Activated CD4-positive, alpha-beta T cell treated with anti-CD3 and anti-CD28 coated beads, Interleukin-2, amount 50 U/mL, for 1 hour (primary cell): ENCODE data around the gene RMRP.
"Not testable (repeated sequence)": the region's sequence is repeated elsewhere in the genome, so short reads cannot be mapped to it uniquely, and the experiment has no call there.

Source experiments
- DNase-seq: peaks from one replicate; pipeline ENCODE4 v3.0.0-alpha.2; 2020

RMRP gene

GRCh38 chr9:35640431-35640830 lies 17.4 kb downstream of the RMRP start:
- DNase-seq, result not testable (repeated sequence)

DNA sequence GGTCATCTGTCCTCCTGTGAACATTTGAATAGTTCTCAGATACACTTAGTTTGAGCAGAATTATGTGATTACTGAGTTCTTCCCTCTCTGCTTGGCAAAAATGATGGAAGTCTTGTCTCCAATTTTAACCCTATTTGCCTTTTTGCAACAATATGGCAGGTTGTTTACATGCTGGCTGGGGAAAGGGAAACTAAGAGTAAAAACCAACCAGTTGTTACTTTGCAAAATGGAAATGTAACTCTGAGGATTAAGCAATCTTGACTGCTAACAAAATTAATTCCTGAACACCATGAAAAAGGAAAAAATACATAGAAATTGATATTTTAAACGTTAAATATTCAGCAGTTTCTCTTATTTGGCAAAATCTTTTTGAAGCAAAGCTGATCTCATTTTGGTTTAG lies 18.2 kb downstream of the RMRP start:
- DNase-seq, result no peak

- not testable (repeated sequence) for DNase-seq
These were observed 18.6 kb downstream of the RMRP start for GRCh38 chr9:35639225-35639624.

- DNase-seq, result not testable (repeated sequence)
These were observed 19.1 kb downstream of the RMRP start for GRCh38 chr9:35638751-35639150.

DNA sequence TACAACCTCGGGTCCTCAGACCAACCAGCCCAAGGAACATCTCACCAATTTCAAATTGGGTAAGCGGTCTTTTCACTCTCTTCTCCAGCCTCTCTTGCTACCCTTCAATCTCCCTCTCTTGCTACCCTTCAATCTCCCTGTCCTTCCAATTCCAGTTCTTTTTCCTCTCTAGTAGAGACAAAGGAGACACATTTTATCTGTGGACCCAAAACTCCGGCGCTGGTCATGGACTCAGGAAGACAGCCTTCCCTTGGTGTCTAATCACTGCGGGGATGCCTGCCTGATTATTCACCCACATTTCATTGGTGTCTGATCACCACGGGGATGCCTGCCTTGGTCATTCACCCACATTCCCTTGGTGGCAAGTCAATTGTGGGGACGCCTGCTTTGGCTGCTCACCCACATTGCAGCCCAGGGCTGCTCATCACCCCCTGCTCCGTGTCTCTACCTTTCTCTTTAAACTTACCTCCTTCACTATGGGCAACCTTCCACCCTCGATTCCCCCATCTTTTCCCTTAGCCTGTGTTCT lies 20.3 kb downstream of the RMRP start:
- not testable (repeated sequence) for DNase-seq

- not testable (repeated sequence) for DNase-seq
These were observed 21.0 kb downstream of the RMRP start for GRCh38 chr9:35636877-35637246.

DNA sequence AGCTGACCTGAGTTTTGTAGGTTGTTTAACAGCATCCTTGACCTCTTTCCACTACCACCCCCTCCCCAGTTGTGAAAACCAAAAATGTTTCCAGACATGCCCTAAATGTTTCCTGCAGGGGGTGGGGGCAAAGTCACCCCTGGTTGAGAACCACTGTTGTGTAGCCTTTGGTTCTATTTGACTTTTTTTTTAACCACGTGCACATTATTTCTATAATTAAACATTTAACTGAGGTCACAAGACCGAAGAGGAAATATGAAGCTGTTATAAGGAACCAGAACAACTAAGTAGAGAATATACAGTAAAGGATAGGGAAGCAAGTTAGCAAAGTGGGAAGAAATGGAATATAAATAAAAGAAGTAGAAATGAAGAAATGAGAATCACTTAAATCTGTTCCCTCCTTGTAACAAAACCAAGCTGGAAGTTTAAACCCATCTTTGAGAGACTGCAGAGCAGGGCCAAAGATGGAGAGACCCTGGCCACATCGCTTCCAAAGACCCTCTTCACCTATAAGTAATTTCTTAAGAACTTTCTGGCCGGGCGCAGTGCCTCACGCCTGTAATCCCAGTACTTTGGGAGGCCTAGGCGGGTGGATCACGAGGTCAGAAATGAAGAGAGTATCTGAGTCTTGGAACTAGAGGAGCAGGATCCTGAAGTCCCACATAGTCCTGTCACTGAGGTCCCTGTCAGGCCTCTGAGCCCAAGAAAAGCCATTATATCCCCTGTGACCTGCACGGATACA lies 21.5 kb downstream of the RMRP start:
- DNase-seq, result no peak

GRCh38 chr9:35635730-35636129 lies 22.1 kb downstream of the RMRP start:
- DNase-seq, result no peak

DNA sequence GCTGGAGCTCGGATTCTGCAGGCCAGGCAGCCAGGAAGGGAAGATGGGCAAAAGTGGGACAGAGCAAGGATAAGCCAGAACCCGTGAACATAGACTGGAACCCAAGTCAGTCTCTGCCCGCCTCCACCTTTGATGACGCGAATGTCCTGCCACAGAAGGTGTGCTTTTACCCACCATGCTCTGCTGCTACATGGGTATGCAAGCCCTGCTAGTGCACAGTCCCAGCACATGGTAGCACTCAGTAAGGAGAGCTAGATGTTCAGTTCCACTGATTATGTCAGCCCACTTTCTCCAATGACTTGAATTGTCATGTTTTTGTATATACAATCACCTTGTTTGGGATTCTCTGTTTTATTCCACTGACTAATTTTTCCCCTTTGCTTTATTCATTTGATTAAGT lies 28.2 kb downstream of the RMRP start:
- DNase-seq, result no peak

GRCh38 chr9:35628389-35628991 lies 29.3 kb downstream of the RMRP start:
- no peak for DNase-seq

DNA sequence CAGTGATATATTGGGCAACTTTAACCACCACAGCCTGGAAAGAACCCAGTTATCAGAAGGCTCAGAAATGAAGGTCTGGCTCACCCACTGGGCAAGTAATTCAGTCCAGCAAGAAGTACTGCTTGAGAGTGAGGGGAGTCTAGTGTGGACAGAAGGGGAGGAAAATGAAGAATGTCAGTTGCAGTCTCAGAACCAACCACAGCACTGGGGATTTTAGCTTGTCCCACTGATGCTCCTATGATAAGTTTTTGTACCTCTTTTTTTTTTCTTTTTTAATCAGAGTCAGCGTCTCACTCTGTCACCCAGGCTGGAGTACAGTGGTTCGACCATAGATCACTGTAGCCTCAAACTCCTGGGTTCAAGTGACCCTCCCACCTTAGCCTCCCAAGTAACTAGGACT lies 30.2 kb downstream of the RMRP start:
- no peak for DNase-seq

- DNase-seq, result no peak
These were observed 38.0 kb downstream of the RMRP start for GRCh38 chr9:35619800-35620158.

- DNase-seq, result no peak
These were observed 38.7 kb downstream of the RMRP start for GRCh38 chr9:35618854-35619799.

GRCh38 chr9:35618325-35618727 lies 39.5 kb downstream of the RMRP start, which contains the start of gene CD72:
Gene CD72, minus strand, starts transcription at chr9:35618413. Its CDS starts 110 bp downstream, at chr9:35618303.
- DNase-seq, result no peak

DNA sequence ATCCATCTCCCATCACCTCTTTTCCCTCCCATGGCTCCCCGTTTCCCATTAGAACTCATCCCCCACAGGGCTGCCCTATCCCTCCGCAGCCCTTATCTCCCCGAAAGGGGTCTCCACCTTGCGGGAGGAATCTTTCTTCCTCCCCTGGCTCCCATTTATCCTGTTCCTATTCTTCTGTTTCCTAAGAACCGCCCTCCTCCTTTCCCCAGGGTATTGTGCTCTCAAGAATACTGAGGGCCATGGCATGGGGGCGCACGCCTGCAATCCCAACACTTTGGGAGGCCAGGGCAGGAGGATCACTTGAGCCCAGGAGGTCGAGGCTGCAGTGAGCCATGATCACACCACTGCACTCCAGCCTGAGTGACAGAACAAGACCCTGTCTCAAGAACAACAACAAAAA lies 40.3 kb downstream of the RMRP start:
- DNase-seq, result no peak

DNA sequence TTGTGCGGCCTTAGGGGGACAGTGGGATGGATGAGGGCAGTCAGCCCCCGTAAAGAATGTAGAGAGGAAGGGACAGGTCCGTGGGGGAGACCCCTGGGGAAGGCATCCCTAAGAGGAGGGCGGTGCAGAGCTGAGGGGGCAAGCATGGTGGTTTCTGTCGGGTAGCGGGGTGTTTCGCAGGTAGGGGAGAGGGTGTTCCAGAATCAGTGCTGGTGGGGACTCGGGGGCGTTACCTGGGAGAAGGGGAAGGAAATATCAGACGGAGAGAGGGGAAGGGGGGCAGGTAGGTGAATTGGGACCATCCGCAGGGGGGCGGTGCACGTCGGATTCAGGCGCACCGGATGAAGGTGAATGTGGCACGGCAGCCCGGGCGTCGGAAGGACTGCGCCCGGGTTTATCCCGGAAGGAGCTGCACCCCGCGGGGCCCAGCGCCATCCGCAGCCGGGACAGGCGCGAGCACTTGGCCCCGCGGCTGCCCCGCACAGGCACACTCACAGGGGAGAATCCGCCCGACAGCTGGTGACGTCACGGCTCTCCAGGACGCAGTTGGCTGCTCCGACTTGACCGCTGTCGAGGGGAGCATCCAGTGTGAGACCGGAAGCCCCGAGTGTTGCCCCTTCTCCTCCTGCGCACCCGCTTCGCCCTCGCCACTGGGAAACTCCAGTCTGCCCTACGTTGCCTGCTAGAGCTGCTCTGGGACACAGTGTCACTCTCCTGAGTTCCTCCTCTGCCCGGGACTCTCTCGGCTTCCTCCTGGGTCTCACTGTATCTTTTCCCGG lies 40.9 kb downstream of the RMRP start:
- peak; percentile 57 for DNase-seq

- DNase-seq, result no peak
These were observed 41.7 kb downstream of the RMRP start for GRCh38 chr9:35615981-35616680.

DNA sequence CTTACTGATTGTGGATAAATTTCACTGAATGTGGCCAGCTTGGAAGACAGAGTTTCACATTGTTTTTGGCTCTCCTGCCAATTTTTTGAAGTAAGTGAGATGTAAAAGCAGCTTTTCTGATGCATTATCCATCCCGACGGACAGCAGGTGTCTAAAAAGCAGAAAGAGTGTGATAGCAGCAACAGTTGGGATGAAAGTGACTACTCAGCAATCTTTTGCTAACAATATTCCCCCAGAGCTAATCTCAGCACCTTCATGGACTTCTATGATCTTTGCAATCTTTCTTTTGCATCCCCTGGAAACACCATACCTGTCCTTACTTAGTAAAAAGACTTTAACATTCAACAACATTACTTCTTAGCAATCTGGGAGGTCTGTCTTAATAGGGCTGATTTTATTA lies 45.0 kb downstream of the RMRP start:
- no peak for DNase-seq

- not testable (repeated sequence) for DNase-seq
These were observed 45.8 kb downstream of the RMRP start for GRCh38 chr9:35612066-35612465.

- peak; percentile 57 for DNase-seq
These were observed 46.5 kb downstream of the RMRP start for GRCh38 chr9:35611230-35611797.

- no peak for DNase-seq
These were observed 48.0 kb downstream of the RMRP start for GRCh38 chr9:35609820-35610163.
